ENCODE measurements around the gene KDM5C. TPM values are rescaled to one million over a fixed set of nuclear protein-coding genes. Genes with fewer than 3 reads are reported as not detected.

KDM5C gene
- total and polyA plus RNA-seq, 2 of the 4 experiments (the other 2 are of a cell fraction) = 75.4 to 84.6 TPM

GRCh38 chrX:53268173-53268572 lies 43.2 kb upstream of the KDM5C start:
- H2BK20ac ChIP-seq (ENCODE audit: low read depth, low read length) = no peak overlapping the region
- in situ Hi-C loops (cut with MboI; ENCODE audit: low sequenced_read_pairs) = no loop called here
- H4K20me1 ChIP-seq (ENCODE audit: insufficient read depth, low read length) = peaks cover 10% of the 10 kb centered on the region; the same call in 1 of the 2 replicates
- H3K14ac ChIP-seq (replicated peaks; ENCODE audit: low read depth, low read length) = no peak overlapping the region
- H4K8ac ChIP-seq (ENCODE audit: low read depth in 2 of 2, low read length in 2 of 2) = no peak overlapping the region
- no peak overlapping the region for H3K27ac ChIP-seq (ENCODE audit: insufficient read depth, low read length)
- no peak overlapping the region for H3K23ac ChIP-seq (ENCODE audit: low read depth, low read length)
- intact Hi-C loops (cut with micrococcal nuclease) = no loop called here
- no peak overlapping the region for H4K91ac ChIP-seq (ENCODE audit: insufficient read depth, low read depth, low read length)
- dilution Hi-C loops (cut with HindIII; ENCODE audit: low sequenced_read_pairs, unreplicated experiment) = no loop called here
- no peak overlapping the region for H2AK9ac ChIP-seq (replicated peaks; ENCODE audit: low read depth, low read length, poor library complexity)
- H2BK120ac ChIP-seq (ENCODE audit: low read depth, low read length) = no peak overlapping the region
- no peak overlapping the region for H3K4me2 ChIP-seq (ENCODE audit: low read depth, low read length)
- DNase-seq (no peak), ATAC-seq (ENCODE audit: low read depth) (no peak)
- CTCF ChIA-PET = no interaction called here
- no peak overlapping the region for H3K4ac ChIP-seq (ENCODE audit: low read depth, low read length)
- no peak overlapping the region for H2AFZ ChIP-seq (replicated peaks; ENCODE audit: low read length, poor library complexity)
- no peak overlapping the region for H3K18ac ChIP-seq (ENCODE audit: low read depth, low read length)
- no peak overlapping the region for H2BK5ac ChIP-seq (ENCODE audit: low read depth, low read length, poor library complexity, severe bottlenecking)
- no peak overlapping the region for H3K4me3 ChIP-seq (ENCODE audit: insufficient read depth, low read depth, low read length)
- H3K9me3 ChIP-seq (ENCODE audit: control insufficient read depth, insufficient read depth, low read length) = no peaks in the 10 kb centered on the region
- H3K56ac ChIP-seq (ENCODE audit: extremely low read depth, insufficient read depth, low read length) = no peak overlapping the region
- no peaks in the 10 kb centered on the region; the same call in 1 of the 2 replicates for H3K36me3 ChIP-seq (ENCODE audit: control insufficient read depth, insufficient read depth, low read length)
- WGBS, 2 experiments (ENCODE audit: extremely low coverage in 2 of 2, insufficient read length in 1 of 2) = 68% methylated on average over 5 of the region's 7 CpGs; no CpG with 5 or more reads in 1 of the 2 experiments
- POLR2A ChIA-PET (ENCODE audit: unreplicated experiment) = no interaction called here
- no peak overlapping the region for H2BK15ac ChIP-seq (ENCODE audit: low read depth, low read length)
- H3K9me1 ChIP-seq (ENCODE audit: insufficient read depth, low read length) = peaks cover 20% of the 10 kb centered on the region
- no peak overlapping the region for H4K5ac ChIP-seq (ENCODE audit: low read depth, low read length)
- peaks cover 20% of the 10 kb centered on the region for H3K4me1 ChIP-seq (ENCODE audit: control insufficient read depth, insufficient read depth, low read length)
- no peak overlapping the region for H3K9ac ChIP-seq (ENCODE audit: low read depth, low read length)
- H3K79me1 ChIP-seq (ENCODE audit: low read depth in 1 of 2, low read length in 2 of 2) = peaks cover 0 to 16% of the 10 kb centered on the region in 2 experiments; a peak in 1 of 4 replicates
- no peak overlapping the region for H2AK5ac ChIP-seq (ENCODE audit: low read depth, low read length)
- peaks cover 34% of the 10 kb centered on the region for H3K27me3 ChIP-seq (ENCODE audit: control insufficient read depth, insufficient read depth, low read length)
- no TSS peak for BruUV-seq (replicated peaks)
- TF ChIP-seq NFE2L2 (IDR thresholded peaks at IDR 0.05; ENCODE audit: low read depth, low read length) (no peak), MAFK (IDR thresholded peaks at IDR 0.05; ENCODE audit: low read depth, low read length) (peak; percentile 42; the same call in 1 of the 2 replicates)
